Effector memory CD8-positive, alpha-beta T cell (primary cell): ENCODE measurements around the gene GTF3C1.

Source experiments
- ATAC-seq: fragments of 150-1000 bp; cut with Tn5 transposase; replicated peaks from 2 replicates; pipeline ENCODE4 v1.10.0; 2021; ENCODE audit warnings: mild to moderate bottlenecking, moderate library complexity
- DNase-seq, 3 experiments: peaks; one replicate each; pipeline ENCODE4 v3.0.0; 2021
- H3K27ac Mint-ChIP-seq, 2 donors: one replicate each; pipeline ENCODE4 v1.8.0; 2022; ENCODE audit warnings: mild to moderate bottlenecking in 2 of 2, mixed read lengths in 2 of 2, moderate library complexity in 2 of 2
- H3K27me3 Mint-ChIP-seq, 2 donors: one replicate each; pipeline ENCODE4 v1.8.0; 2022; ENCODE audit warnings: mixed read lengths in 2 of 2
- H3K36me3 Mint-ChIP-seq: one replicate; pipeline ENCODE4 v1.8.0; 2022; ENCODE audit warnings: mild to moderate bottlenecking, moderate library complexity, mixed read lengths; ENCODE audit not compliant: insufficient read depth
- H3K4me1 Mint-ChIP-seq, 2 donors: one replicate each; pipeline ENCODE4 v1.8.0; 2022; ENCODE audit warnings: low read depth in 2 of 2, mixed read lengths in 2 of 2
- H3K4me3 Mint-ChIP-seq, 2 donors: one replicate each; pipeline ENCODE4 v1.8.0; 2022; ENCODE audit warnings: mild to moderate bottlenecking in 2 of 2, mixed read lengths in 2 of 2, moderate library complexity in 2 of 2
- H3K9me3 Mint-ChIP-seq, 2 donors: one replicate each; pipeline ENCODE4 v1.8.0; 2022; ENCODE audit warnings: mixed read lengths in 2 of 2

GTF3C1 gene

DNA sequence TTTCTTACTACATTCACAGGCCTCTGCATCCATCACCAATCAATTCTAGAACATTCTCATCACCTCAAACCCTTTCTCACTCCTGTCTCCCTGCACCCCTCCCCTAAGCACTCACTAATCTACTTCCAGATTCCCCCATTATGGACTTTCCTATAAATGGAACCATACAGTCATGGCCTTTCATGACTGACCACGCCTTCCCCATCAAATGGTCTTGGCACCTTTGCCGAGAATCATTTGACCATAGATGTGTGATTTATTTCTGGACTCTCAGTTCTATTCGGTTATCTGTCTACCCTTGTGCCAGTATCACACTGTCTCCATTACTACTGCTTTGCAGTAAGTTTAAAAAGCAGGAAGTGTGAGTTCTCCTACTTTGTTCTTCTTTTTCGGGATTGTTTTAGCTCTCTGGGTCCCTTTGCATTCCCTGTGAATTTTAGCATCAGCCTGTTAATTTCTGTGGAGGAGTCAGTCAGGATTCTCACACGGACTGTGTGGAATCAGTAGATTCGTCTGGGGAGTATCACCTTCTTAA lies 27.5 kb downstream of the GTF3C1 start:
- no peaks in the 10 kb centered on the region for H3K27me3 Mint-ChIP-seq
- H3K4me3 Mint-ChIP-seq: no peak overlapping the region
- peaks cover 5 to 17% of the 10 kb centered on the region in 2 donors for H3K4me1 Mint-ChIP-seq
- ATAC-seq (no peak), DNase-seq (no peak)
- peaks cover 40% of the 10 kb centered on the region for H3K36me3 Mint-ChIP-seq
- H3K27ac Mint-ChIP-seq: peak overlapping the region in 1 of 2 donors; percentile 10
- no peaks in the 10 kb centered on the region for H3K9me3 Mint-ChIP-seq

DNA sequence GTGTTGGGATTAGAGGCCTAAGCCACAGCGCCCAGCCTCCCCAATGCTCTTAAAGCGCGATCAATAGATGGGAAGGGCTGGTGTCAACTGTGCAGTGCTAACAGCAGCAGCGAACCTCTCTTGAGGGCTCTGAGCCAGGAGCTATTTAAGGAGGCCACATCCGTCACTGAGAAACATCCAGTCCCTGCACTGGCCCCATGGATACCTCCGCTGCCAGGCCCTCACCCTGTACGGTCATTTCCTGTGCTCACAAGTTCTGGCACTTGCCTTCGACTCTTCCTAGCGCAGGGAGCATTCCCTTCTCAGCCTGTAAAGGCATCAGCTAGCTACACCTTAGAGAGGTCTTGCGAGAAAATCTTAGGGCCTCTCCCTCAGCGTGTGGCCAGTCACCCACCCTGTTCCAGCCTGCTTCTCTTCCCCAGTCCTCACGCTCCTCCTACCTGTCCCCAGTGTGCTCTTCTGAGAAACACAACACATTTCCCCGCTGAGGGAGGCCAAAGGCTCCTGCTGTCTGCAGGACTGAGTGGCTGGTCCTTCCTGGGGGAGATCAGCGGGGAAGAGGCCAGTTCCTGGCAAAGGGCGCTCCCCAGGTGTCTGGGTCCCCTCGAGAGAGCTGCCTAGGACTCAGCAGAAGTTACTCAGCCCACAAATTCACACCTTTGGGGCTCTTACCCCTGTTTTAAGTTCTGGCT lies 28.6 kb downstream of the GTF3C1 start:
- Mint-ChIP-seq H3K36me3 (peaks cover 29% of the 10 kb centered on the region), H3K4me3 (peak overlapping the region in 1 of 2 donors; percentile 31), H3K27me3 (no peaks in the 10 kb centered on the region), H3K27ac (peak overlapping the region in 1 of 2 donors; percentile 72), H3K4me1 (peaks cover 5 to 22% of the 10 kb centered on the region in 2 donors), H3K9me3 (no peaks in the 10 kb centered on the region)
- no peak for DNase-seq
- no peak for ATAC-seq

DNA sequence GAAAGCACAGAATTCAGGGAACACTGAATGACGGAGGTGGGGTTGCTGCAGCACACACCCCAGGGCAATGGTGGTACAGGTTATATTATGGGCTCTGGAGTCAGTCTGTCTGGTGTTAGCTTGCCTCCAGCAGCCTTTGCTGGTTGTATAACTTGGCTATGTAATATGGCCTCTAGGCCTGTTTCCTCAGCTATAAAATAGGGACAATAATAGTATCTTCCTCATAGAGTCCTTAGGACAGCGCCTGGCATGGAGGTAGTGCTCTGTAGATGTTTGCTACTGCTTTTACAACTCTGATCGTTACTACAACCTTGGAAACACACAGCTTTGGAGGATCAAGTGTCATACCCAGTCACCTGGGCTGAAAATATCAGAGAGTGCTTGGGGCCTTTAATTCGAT lies 31.5 kb downstream of the GTF3C1 start:
- H3K9me3 Mint-ChIP-seq: no peaks in the 10 kb centered on the region
- DNase-seq: no peak
- H3K27me3 Mint-ChIP-seq: no peaks in the 10 kb centered on the region
- H3K4me3 Mint-ChIP-seq: no peak overlapping the region
- no peak for ATAC-seq
- H3K36me3 Mint-ChIP-seq: peaks cover 20% of the 10 kb centered on the region
- peaks cover 5 to 27% of the 10 kb centered on the region in 2 donors for H3K4me1 Mint-ChIP-seq
- H3K27ac Mint-ChIP-seq: no peak overlapping the region

DNA sequence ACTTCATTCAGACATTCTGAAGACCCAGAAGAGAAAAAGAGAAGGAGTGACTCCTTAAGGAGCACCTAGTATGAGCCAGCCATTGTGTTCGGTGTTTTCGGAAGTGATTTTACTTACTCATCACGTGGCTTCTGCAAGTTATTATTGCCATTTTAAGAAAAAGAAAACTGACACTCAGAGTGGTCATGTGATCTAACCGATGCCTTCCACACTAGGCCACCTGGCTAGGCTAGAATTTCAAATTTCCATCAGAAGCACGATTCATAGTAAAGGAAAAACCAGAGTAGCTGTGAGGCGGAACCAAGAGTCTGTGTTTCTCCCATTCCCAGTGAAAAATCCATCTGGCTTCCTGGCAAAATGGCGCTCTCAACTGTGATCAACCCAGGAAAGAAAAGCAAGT lies 32.0 kb downstream of the GTF3C1 start:
- Mint-ChIP-seq H3K27me3 (no peaks in the 10 kb centered on the region), H3K4me3 (no peak overlapping the region), H3K36me3 (peaks cover 16% of the 10 kb centered on the region), H3K9me3 (no peaks in the 10 kb centered on the region), H3K27ac (no peak overlapping the region), H3K4me1 (peaks cover 5 to 27% of the 10 kb centered on the region in 2 donors)
- ATAC-seq: no peak
- DNase-seq: no peak

DNA sequence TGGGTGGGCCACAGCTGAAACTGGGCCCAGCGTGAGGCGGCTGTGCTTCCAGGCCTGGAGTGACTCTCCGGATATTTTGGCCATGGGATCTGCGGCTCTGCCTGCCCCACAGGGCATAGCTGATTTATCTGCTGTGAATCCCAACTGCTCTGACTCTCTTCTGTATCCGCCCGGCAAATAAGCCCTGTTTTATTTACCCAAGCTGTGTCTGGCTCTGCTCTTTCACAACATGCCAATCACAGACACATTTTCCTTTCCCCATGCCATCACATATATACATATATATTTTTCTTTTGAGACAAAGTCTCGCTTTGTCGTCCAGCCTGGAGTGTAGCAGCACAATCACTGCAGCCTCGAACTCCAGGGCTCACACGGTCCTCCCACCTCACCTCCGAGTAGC lies 33.3 kb downstream of the GTF3C1 start:
- no peak overlapping the region for H3K4me3 Mint-ChIP-seq
- ATAC-seq (no peak), DNase-seq (no peak)
- H3K4me1 Mint-ChIP-seq: peaks cover 5 to 16% of the 10 kb centered on the region in 2 donors
- no peaks in the 10 kb centered on the region for H3K9me3 Mint-ChIP-seq
- H3K27ac Mint-ChIP-seq: peak overlapping the region in 1 of 2 donors; percentile 9
- no peaks in the 10 kb centered on the region for H3K27me3 Mint-ChIP-seq
- peaks cover 13% of the 10 kb centered on the region for H3K36me3 Mint-ChIP-seq

DNA sequence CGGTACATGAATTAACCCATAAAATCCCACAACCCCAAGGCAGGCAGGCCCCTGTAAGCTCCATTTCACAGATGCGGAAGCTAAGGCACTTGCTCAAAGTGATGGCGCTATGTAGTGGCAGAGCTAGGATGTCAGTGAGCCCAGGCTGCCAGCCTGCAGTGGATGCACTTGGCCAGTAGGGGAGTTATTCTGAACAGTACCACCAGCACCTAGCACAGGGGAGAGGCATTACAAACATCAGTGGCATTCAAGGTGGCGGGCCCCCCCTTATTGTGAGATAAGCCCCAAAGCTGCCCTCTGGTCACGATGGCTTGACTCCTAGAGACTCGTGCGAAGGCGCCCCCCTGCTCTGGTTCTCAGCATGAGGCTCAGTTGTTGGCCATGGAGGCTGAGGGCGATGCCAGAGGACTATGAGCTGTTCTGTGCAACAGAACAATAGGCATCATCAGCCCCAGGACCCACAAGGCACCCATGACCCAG lies 33.8 kb downstream of the GTF3C1 start:
- peak in 2 of 3 experiments; percentile 6 to 12 for DNase-seq
- Mint-ChIP-seq H3K9me3 (no peaks in the 10 kb centered on the region), H3K27me3 (no peaks in the 10 kb centered on the region), H3K36me3 (peaks cover 16% of the 10 kb centered on the region), H3K4me1 (peaks cover 3 to 16% of the 10 kb centered on the region in 2 donors), H3K4me3 (no peak overlapping the region), H3K27ac (peak overlapping the region in 1 of 2 donors; percentile 9)
- peak; percentile 56 for ATAC-seq

DNA sequence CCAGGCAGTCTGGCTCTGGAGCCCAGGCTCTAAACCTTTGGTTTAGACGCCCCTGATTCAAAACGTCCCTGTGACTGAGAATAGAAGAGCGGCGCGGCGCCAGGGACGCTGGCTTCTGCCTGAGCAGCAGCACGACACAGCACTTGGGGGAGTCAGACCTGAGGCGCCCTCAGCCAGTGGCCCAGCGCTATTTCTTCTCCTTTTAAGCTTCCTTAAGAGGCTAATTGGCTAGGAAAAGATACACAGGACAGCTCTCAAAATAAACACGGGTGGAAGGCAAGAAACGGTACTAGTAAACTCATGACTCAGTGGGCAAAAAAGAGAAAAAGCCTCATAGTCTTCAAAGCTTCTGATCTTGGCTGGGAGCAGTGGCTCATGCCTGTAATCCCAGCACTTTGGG lies 34.9 kb downstream of the GTF3C1 start:
- H3K36me3 Mint-ChIP-seq: peaks cover 24% of the 10 kb centered on the region
- peaks cover 3 to 16% of the 10 kb centered on the region in 2 donors for H3K4me1 Mint-ChIP-seq
- no peaks in the 10 kb centered on the region for H3K27me3 Mint-ChIP-seq
- H3K27ac Mint-ChIP-seq: peak overlapping the region in 1 of 2 donors; percentile 59
- ATAC-seq: no peak
- H3K9me3 Mint-ChIP-seq: no peaks in the 10 kb centered on the region
- no peak overlapping the region for H3K4me3 Mint-ChIP-seq
- no peak for DNase-seq

DNA sequence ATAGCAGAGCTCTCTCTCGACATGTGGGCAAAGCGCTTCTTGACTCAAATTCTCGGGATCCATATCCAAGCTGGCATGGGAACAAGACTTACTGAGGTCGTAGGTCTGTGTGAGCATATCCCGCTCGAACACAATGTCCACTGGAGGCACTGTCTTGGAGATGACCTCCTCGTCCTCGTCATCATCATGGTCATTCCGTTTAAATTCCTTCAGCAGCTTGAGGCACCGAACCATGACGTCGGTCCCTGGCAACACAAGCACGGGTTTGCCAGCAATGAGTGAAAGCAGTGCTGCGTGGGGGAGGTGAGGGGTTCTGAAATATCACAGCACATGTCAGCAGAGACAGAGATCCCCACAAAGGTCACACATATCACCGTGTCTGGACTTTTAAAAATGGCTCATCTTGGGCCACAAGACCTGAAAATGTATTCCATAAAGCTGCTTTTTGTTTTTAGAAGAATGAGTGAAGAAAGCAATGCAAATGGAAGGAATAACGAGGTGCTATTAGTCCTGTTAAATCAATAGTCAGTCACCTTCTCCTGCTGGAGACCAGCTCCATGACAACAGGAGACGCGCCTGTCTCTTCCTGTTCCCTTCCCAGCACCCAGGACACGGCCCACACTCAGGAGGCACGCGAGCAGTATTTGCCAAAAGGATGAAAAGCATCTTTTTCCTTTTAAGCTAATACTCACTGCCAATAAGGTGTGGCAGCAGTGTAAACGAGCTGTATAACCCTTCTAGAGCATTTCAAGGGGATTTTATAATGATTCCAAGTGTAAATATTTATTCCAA lies 37.9 kb downstream of the GTF3C1 start:
- H3K4me3 Mint-ChIP-seq: no peak overlapping the region
- ATAC-seq: no peak
- peaks cover 40% of the 10 kb centered on the region for H3K36me3 Mint-ChIP-seq
- H3K4me1 Mint-ChIP-seq: peaks cover 0 to 9% of the 10 kb centered on the region in 2 donors
- DNase-seq: no peak
- no peak overlapping the region for H3K27ac Mint-ChIP-seq
- no peaks in the 10 kb centered on the region for H3K9me3 Mint-ChIP-seq
- H3K27me3 Mint-ChIP-seq: no peaks in the 10 kb centered on the region

DNA sequence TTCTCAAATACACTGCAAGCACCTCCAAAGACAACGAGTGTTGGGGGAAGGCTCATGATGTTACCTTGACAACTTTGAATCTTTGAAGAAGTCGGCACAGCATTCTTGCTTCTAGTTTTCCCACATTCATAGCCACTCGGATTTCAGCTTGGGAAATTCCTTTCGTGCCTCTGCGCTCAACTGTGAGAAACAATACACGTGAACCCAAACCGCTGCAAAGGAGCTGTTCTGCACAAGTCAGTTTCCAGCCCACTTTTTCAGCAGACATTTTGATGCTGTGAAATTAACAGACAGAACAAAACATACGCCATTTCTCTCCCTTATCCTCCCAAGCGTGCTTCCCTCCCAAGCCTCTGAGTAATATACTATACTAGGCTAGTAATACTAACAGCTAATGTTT lies 41.2 kb downstream of the GTF3C1 start:
- Mint-ChIP-seq H3K27ac (peak overlapping the region; percentile 32 to 38), H3K4me1 (peaks cover 0 to 3% of the 10 kb centered on the region in 2 donors), H3K4me3 (no peak overlapping the region), H3K36me3 (peaks cover 55% of the 10 kb centered on the region), H3K27me3 (no peaks in the 10 kb centered on the region), H3K9me3 (no peaks in the 10 kb centered on the region)
- DNase-seq: no peak
- ATAC-seq: no peak

DNA sequence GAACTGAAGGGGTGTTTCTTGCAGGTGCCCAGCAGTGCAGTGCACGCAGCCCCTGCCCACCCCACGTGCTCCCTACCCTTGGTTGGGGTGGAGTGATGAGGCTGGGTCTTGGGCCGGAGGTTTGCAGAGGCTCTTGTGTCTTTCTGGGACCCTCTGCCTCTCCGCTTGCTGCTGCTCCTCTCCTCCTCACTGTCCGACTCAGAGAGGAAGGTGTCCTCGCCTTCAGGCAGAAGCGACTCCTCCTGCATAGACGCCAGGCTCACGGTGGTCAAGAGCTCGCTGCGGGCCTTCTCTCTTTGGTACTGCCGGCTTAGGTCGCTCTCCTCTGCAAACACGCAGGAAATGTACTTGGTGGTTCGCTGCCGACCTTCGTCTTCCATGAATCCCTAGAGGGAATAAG lies 42.9 kb downstream of the GTF3C1 start:
- DNase-seq (no peak), ATAC-seq (no peak)
- no peak overlapping the region for H3K27ac Mint-ChIP-seq
- H3K36me3 Mint-ChIP-seq: peaks cover 68% of the 10 kb centered on the region
- no peak overlapping the region for H3K4me3 Mint-ChIP-seq
- H3K27me3 Mint-ChIP-seq: no peaks in the 10 kb centered on the region
- peaks cover 0 to 3% of the 10 kb centered on the region in 2 donors for H3K4me1 Mint-ChIP-seq
- H3K9me3 Mint-ChIP-seq: no peaks in the 10 kb centered on the region

DNA sequence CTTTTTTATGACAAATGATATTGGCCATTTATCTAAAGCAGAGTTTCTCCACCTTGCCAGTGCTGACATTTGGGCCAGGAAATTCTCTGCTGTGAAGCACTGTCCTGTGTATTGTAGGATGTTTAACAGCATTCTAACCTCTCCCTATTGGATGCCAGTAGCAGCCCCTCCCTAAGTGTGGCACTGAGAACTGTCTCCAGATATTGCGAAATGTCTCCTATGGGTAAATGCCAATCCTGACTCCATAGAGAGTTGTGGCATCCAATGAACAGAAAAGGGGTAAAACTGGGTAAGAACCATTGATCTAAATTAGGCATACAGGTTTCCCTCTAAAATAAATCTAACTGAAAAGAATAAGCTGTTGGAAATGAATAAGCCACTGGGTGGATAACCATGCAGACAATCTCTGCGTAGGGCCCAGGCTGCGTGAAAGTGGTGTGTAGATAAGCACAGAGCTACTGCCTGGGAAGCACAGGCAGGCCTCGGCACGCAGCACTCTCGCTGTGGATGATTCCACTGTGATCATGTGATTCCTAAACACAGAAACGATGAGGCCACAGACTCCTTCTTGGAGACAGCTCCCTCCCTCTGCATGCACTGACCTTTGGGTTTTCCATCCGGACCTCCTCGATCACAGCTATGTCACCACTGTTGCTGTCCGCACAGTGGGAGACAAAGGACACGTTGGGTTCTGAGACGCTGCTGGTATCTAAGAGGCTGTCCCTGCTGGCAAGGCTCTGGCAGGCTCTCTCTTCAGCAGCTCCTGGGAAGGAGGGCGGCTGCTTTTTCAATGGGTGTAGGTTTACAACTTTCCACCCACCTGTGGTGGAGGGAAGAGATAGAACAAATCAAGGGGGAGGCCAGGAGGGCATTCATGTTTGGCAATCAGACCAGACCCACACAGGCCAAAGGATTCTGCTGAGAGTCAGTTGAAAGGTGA lies 44.1 kb downstream of the GTF3C1 start:
- Mint-ChIP-seq H3K27ac (peak overlapping the region in 1 of 2 donors; percentile 35), H3K36me3 (peaks cover 70% of the 10 kb centered on the region), H3K4me3 (no peak overlapping the region), H3K9me3 (no peaks in the 10 kb centered on the region), H3K4me1 (peaks cover 0 to 3% of the 10 kb centered on the region in 2 donors), H3K27me3 (no peaks in the 10 kb centered on the region)
- ATAC-seq (no peak), DNase-seq (no peak)

DNA sequence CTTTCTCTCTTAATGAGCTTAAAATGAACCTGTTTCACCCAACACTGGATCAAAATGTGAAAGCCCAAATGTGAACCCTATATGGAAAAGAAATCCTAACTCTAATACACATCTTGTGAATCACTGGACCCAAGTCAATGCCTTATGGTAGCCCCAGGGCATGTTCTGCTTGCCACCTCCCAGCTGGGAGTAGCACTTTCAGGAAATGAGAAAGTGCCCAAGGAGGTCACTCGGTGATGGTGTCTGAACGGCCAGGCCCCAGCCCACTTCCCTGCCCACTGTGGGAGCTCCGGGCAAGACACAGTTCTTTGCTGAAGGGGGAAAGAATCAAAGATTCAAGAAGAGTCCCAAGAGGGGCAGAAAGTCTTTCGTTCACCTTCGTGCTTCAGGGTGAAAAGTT lies 46.1 kb downstream of the GTF3C1 start:
- Mint-ChIP-seq H3K4me1 (peaks cover 0 to 3% of the 10 kb centered on the region in 2 donors), H3K9me3 (no peaks in the 10 kb centered on the region), H3K36me3 (peaks cover 67% of the 10 kb centered on the region), H3K4me3 (no peak overlapping the region), H3K27me3 (no peaks in the 10 kb centered on the region), H3K27ac (peak overlapping the region in 1 of 2 donors; percentile 57)
- DNase-seq: no peak
- no peak for ATAC-seq

DNA sequence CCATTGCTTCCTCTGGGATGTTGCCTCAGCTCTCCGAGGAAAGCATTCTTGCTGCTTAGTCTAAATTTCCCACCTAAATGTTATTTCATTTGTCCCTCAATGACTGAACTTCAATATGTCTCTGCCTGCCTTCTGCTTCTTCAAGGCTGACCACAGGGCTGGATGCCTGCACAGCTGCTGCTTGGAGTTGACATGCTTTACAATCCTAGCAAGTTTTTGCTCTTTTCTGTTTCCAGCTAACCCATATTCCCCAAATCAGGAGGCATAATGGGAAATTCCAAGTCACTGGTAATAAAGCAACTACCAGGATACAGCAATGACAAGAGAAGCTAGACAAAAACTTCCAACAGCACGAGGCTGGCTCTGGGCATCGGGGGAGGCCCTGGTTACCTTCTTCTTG lies 48.9 kb downstream of the GTF3C1 start:
- no peak for DNase-seq
- Mint-ChIP-seq H3K27me3 (no peaks in the 10 kb centered on the region), H3K9me3 (no peaks in the 10 kb centered on the region), H3K4me1 (peaks cover 0 to 3% of the 10 kb centered on the region in 2 donors), H3K36me3 (peaks cover 64% of the 10 kb centered on the region), H3K27ac (no peak overlapping the region), H3K4me3 (no peak overlapping the region)
- ATAC-seq: no peak
